Stomach (tissue), 4 donors: ENCODE data around the gene KAT7.

Experiments used
- CTCF ChIP-seq, 7 experiments: fragments of 450-650 bp in 4 of 7; fragments of 200-600 bp in 3 of 7; sonication (generic) in 3 of 7; IDR thresholded peaks; one replicate each; pipeline ENCODE4 v1.5.1; 2016 to 2019; ENCODE audit warnings: antibody characterized with exemption in 7 of 7, control low read depth in 2 of 7, mild to moderate bottlenecking in 1 of 7
- EP300 ChIP-seq: sonication (generic); formaldehyde crosslinking; IDR thresholded peaks from one replicate; pipeline ENCODE4 v1.6.1; 2017; ENCODE audit warnings: antibody characterized with exemption
- POLR2A ChIP-seq, 4 donors: fragments of 450-650 bp; IDR thresholded peaks; one replicate each; pipeline ENCODE4 v1.6.1; 2016; ENCODE audit warnings: antibody characterized with exemption in 4 of 4, control low read depth in 2 of 4, mild to moderate bottlenecking in 1 of 4, moderate library complexity in 1 of 4
- POLR2AphosphoS5 ChIP-seq, 3 donors: sonication (generic); formaldehyde crosslinking; IDR thresholded peaks; one replicate each; pipeline ENCODE4 v1.6.1; 2016; ENCODE audit warnings: antibody characterized with exemption in 3 of 3

- no peak for TF ChIP-seq POLR2A (IDR thresholded peaks at IDR 0.05)
- no peak for TF ChIP-seq CTCF (IDR thresholded peaks at IDR 0.05)
- TF ChIP-seq POLR2AphosphoS5 (IDR thresholded peaks at IDR 0.05), result no peak
- no peak for TF ChIP-seq EP300
Observed at GRCh38 chr17:49760932-49761558, 27.4 kb upstream of the KAT7 start.
